HCT116 (cell line): ENCODE results near the gene SDK1. TPM values are rescaled to one million over a fixed set of nuclear protein-coding genes. Genes with fewer than 3 reads are reported as not detected.

Experiments used
- ATAC-seq: fragments of 200-7000 bp; cut with Tn5 transposase; 2 replicates; pipeline ENCODE4 v1.9.1; 2020; ENCODE audit warnings: mild to moderate bottlenecking, moderate library complexity
- BruUV-seq: library from RNA; stranded (reverse); fragments of 400-500 nt; replicated peaks from 2 replicates; lab custom pipeline; 2021; lab: Mats Ljungman, UMichigan
- CTCF ChIA-PET: fragments of 300-600 bp; sonication (Branson Sonifier 250); formaldehyde crosslinking; loops from one replicate; lab custom pipeline; 2021; ENCODE audit warnings: antibody characterized with exemption; lab: Charles Lee
- POLR2A ChIA-PET: fragments of 300-600, 350-600 bp; sonication (Branson Sonifier 250); formaldehyde crosslinking; loops from one replicate; lab custom pipeline; 2021; ENCODE audit warnings: antibody characterized with exemption; lab: Charles Lee
- RAD21 ChIA-PET, 2 experiments: fragments of 300-600 bp; sonication (Branson Sonifier 250); formaldehyde crosslinking; loops; one replicate each; lab custom pipeline; 2023; ENCODE audit warnings: low total read pairs in 2 of 2; ENCODE audit not compliant: uncharacterized antibody in 2 of 2, unreplicated experiment in 2 of 2, low non-redundant PET in 1 of 2; lab: Charles Lee
- DNase-seq: peaks from one replicate; pipeline ENCODE4 v3.0.0-alpha.2; 2010; ENCODE audit warnings: low read depth, low spot score
- H2AFZ ChIP-seq: fragments of 200-600 bp; shearing (Covaris generic), sonication (generic); 2 replicates; pipeline ENCODE4 v1.6.1; 2017; ENCODE audit warnings: low read depth, mixed run types, mixed read lengths, antibody characterized with exemption, low read length; ENCODE audit not compliant: poor library complexity, severe bottlenecking
- H3K27ac ChIP-seq: 2 replicates; pipeline ENCODE4 v1.5.1; 2012; ENCODE audit warnings: low read depth, low read length
- H3K27me3 ChIP-seq: fragments of 200-600 bp; sonication (generic); 2 replicates; pipeline ENCODE4 v1.6.1; 2016; ENCODE audit warnings: mixed run types, low read length, mixed read lengths; ENCODE audit not compliant: insufficient read depth
- H3K36me3 ChIP-seq, 2 experiments: fragments of 200-500 bp in 1 of 2; fragments of 200-600 bp in 1 of 2; sonication (Bioruptor generic) in 1 of 2; sonication (generic) in 1 of 2; 2 replicates each; pipeline versions ENCODE4 v1.5.1 to v1.6.1; 2014 to 2016; ENCODE audit warnings: low read length in 2 of 2, inconsistent platforms in 1 of 2, mixed read lengths in 1 of 2, mixed run types in 1 of 2; ENCODE audit not compliant: insufficient read depth in 2 of 2, control insufficient read depth in 1 of 2
- H3K4me1 ChIP-seq, 2 experiments: fragments of 200-600 bp in 1 of 2; sonication (generic) in 1 of 2; 2 replicates each; pipeline versions ENCODE4 v1.5.1 to v1.6.1; 2012 to 2017; ENCODE audit warnings: low read length in 2 of 2, inconsistent platforms in 1 of 2, mild to moderate bottlenecking in 1 of 2, mixed read lengths in 1 of 2, mixed run types in 1 of 2, moderate library complexity in 1 of 2; ENCODE audit not compliant: insufficient read depth in 2 of 2, control insufficient read depth in 1 of 2
- H3K4me2 ChIP-seq: fragments of 200-600 bp; sonication (generic); 2 replicates; pipeline ENCODE4 v1.6.1; 2017; ENCODE audit warnings: mixed run types, low read length, mixed read lengths
- H3K4me3 ChIP-seq, 2 experiments: fragments of 200-600 bp in 1 of 2; sonication (generic) in 1 of 2; replicated peaks in 1 of 2; 2 replicates each; pipeline ENCODE4 v1.5.1; 2011 to 2016; ENCODE audit warnings: low read length in 2 of 2, control low read depth in 1 of 2, low read depth in 1 of 2, mild to moderate bottlenecking in 1 of 2, mixed read lengths in 1 of 2, mixed run types in 1 of 2
- H3K79me2 ChIP-seq: fragments of 200-600 bp; sonication (generic); 2 replicates; pipeline ENCODE4 v1.6.1; 2017; ENCODE audit warnings: mild to moderate bottlenecking, mixed run types, low read length, moderate library complexity, mixed read lengths; ENCODE audit not compliant: insufficient read depth
- H3K9ac ChIP-seq: fragments of 200-600 bp; sonication (generic); 2 replicates; pipeline ENCODE4 v1.6.1; 2016; ENCODE audit warnings: low read length, mixed read lengths
- H3K9me2 ChIP-seq: fragments of 200-600 bp; sonication (generic), shearing (Covaris generic); 2 replicates; pipeline ENCODE4 v1.6.1; 2017; ENCODE audit warnings: mixed run types, mild to moderate bottlenecking, moderate library complexity; ENCODE audit not compliant: insufficient read depth
- H3K9me3 ChIP-seq, 2 experiments: fragments of 200-500 bp in 1 of 2; fragments of 200-600 bp in 1 of 2; sonication (Bioruptor generic) in 1 of 2; sonication (generic) in 1 of 2; 2 replicates each; pipeline ENCODE4 v1.6.1; 2014 to 2017; ENCODE audit warnings: low read length in 2 of 2, mixed read lengths in 2 of 2, inconsistent platforms in 1 of 2, low read depth in 1 of 2, mild to moderate bottlenecking in 1 of 2, mixed run types in 1 of 2, moderate library complexity in 1 of 2; ENCODE audit not compliant: control insufficient read depth in 1 of 2, insufficient read depth in 1 of 2
- H4K20me1 ChIP-seq: fragments of 200-600 bp; sonication (generic), shearing (Covaris generic); 2 replicates; pipeline ENCODE4 v1.6.1; 2017; ENCODE audit warnings: mixed run types, mild to moderate bottlenecking, moderate library complexity; ENCODE audit not compliant: insufficient read depth
- ATF3 ChIP-seq: IDR thresholded peaks from 2 replicates; pipeline ENCODE4 v1.6.1; 2012
- CBX3 ChIP-seq: IDR thresholded peaks from 2 replicates; pipeline ENCODE4 v1.6.1; 2012; ENCODE audit warnings: low read depth
- CTCF ChIP-seq, 3 experiments: fragments of 200-600 bp in 1 of 3; sonication (generic) in 1 of 3; IDR thresholded peaks in 2 of 3; conservative IDR thresholded peaks in 1 of 3; 2 replicates each; pipeline ENCODE4 v1.5.1; 2012 to 2017; ENCODE audit warnings: low read depth in 2 of 3, low read length in 2 of 3, antibody characterized with exemption in 1 of 3, borderline replicate concordance in 1 of 3, control low read depth in 1 of 3, mild to moderate bottlenecking in 1 of 3, mixed read lengths in 1 of 3, mixed run types in 1 of 3, moderate library complexity in 1 of 3; ENCODE audit not compliant: insufficient read depth in 1 of 3
- EGR1 ChIP-seq: IDR thresholded peaks from 2 replicates; pipeline ENCODE4 v1.6.1; 2012; ENCODE audit warnings: low read depth
- ELF1 ChIP-seq: IDR thresholded peaks from 2 replicates; pipeline ENCODE4 v1.6.1; 2012; ENCODE audit warnings: low read depth, borderline replicate concordance
- EZH2 ChIP-seq: fragments of 200-600 bp; sonication (generic); IDR thresholded peaks from 2 replicates; pipeline ENCODE4 v1.6.1; 2017; ENCODE audit warnings: antibody characterized with exemption, mixed run types
- EZH2phosphoT487 ChIP-seq: fragments of 200-600 bp; IDR thresholded peaks from 2 replicates; pipeline ENCODE4 v1.6.1; 2018; ENCODE audit warnings: antibody characterized with exemption, borderline replicate concordance
- POLR2AphosphoS5 ChIP-seq: IDR thresholded peaks from 2 replicates; pipeline ENCODE4 v1.6.1; 2011; ENCODE audit warnings: mild to moderate bottlenecking, low read depth, low read length, moderate library complexity
- RAD21 ChIP-seq: IDR thresholded peaks from 2 replicates; pipeline ENCODE4 v1.6.1; 2012; ENCODE audit warnings: low read depth, mild to moderate bottlenecking
- SIN3A ChIP-seq: IDR thresholded peaks from 2 replicates; pipeline ENCODE4 v1.6.1; 2012; ENCODE audit warnings: low read depth
- SP1 ChIP-seq: IDR thresholded peaks from 2 replicates; pipeline ENCODE4 v1.6.1; 2012; ENCODE audit warnings: low read depth
- SRF ChIP-seq: IDR thresholded peaks from 2 replicates; pipeline ENCODE4 v1.6.1; 2012; ENCODE audit warnings: low read depth
- TCF7L2 ChIP-seq: IDR thresholded peaks from 2 replicates; pipeline ENCODE4 v1.7.0; 2011; ENCODE audit warnings: borderline replicate concordance, inconsistent platforms; ENCODE audit not compliant: insufficient read depth, insufficient read length; ENCODE audit errors: extremely low read depth
- YY1 ChIP-seq: IDR thresholded peaks from 2 replicates; pipeline ENCODE4 v1.6.1; 2011; ENCODE audit warnings: low read length, low read depth, moderate library complexity, mild to moderate bottlenecking; ENCODE audit not compliant: insufficient replicate concordance; ENCODE audit errors: extremely low read depth
- ZFX ChIP-seq: fragments of 450-650 bp; IDR thresholded peaks from 2 replicates; pipeline ENCODE4 v1.6.1; 2017
- intact Hi-C: fragments of 100-400 bp; cut with micrococcal nuclease; formaldehyde crosslinking; loops from 2 replicates; pipeline ENCODE4 v1.10.0; 2022
- total RNA-seq: library from RNA; stranded (reverse); gene quantifications from one replicate; pipeline ENCODE4 v1.2.1, GENCODE V29; 2021; ENCODE audit not compliant: unreplicated experiment
- TF ChIP-seq, protein P1 (sequence below): IDR thresholded peaks from 2 replicates; pipeline ENCODE4 v1.6.1; 2012
- TF ChIP-seq, protein P2 (sequence below): IDR thresholded peaks from 2 replicates; pipeline ENCODE4 v1.6.1; 2011; ENCODE audit warnings: mild to moderate bottlenecking, low read length, moderate library complexity; ENCODE audit not compliant: insufficient replicate concordance; ENCODE audit errors: extremely low read depth

SDK1 gene
- total RNA-seq, 1 experiment from 2014 or later, result 0.05 TPM

DNA sequence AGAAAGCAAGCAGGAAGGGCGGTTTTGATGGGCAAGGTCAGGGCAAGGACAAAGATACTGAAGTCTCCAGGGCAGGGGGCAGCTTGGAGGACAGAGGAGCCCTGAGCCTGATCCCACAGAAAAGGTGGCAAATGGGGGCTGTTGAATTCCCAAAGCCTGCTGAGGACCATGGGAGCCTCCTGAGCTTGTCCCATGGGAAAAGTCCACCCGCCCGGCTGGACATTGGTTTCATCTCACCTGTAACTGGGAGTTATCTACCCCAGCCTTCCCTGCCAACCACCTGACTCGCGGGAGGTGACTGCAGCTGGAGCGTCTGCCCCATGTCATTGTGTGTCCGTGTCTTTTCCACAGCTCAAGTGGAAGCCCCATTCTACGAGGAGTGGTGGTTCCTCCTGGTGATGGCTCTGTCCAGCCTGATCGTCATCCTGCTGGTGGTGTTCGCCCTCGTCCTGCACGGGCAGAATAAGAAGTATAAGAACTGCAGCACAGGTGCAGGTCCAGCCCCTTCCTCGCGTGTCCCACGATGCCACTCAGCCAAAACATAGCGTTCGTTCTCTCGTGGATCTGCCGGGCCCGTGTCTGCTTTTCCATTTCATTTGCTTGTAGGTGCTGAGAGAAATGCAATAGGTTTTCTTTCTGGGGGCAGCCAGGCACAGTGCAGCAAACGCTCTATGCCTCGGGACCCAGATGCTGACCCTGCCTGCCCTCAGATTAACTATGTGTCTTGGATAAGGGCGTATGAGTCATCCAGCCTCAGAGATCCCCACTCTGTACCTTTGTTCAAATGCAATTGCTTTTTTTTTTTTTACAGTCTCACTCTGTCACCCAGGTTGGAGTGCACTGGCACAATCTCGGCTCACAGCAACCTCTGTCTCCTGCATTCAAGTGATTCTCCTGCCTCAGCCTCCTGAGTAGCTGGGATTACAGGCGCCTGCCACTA, 936.5 kb downstream of the SDK1 start:
- no peaks in the 10 kb centered on the region for H4K20me1 ChIP-seq
- no peaks in the 10 kb centered on the region for H3K36me3 ChIP-seq
- no peak overlapping the region for H3K9ac ChIP-seq
- DNase-seq (no peak), ATAC-seq (no peak)
- no peaks in the 10 kb centered on the region for H3K27me3 ChIP-seq
- BruUV-seq, result no TSS peak
- no peak overlapping the region for H3K27ac ChIP-seq
- no peaks in the 10 kb centered on the region for H3K9me2 ChIP-seq
- RAD21 ChIA-PET, result no interaction called here
- no peaks in the 10 kb centered on the region for H3K4me1 ChIP-seq
- no peaks in the 10 kb centered on the region for H3K79me2 ChIP-seq
- no peaks in the 10 kb centered on the region for H3K9me3 ChIP-seq
- no peak overlapping the region for H2AFZ ChIP-seq
- POLR2A ChIA-PET, result no interaction called here
- no peak overlapping the region for H3K4me3 ChIP-seq
- TF ChIP-seq SP1, result no peak
- no peak for TF ChIP-seq SRF
- no peak for TF ChIP-seq ZFX
- TF ChIP-seq EGR1, result no peak
- no peak for TF ChIP-seq YY1
- TF ChIP-seq SIN3A, result no peak
- no peak for TF ChIP-seq RAD21
- no peak for TF ChIP-seq TCF7L2
- TF ChIP-seq EZH2, result no peak
- TF ChIP-seq EZH2phosphoT487, result no peak
- no peak for TF ChIP-seq CBX3
- TF ChIP-seq ATF3, result no peak
- TF ChIP-seq, protein P1, sequence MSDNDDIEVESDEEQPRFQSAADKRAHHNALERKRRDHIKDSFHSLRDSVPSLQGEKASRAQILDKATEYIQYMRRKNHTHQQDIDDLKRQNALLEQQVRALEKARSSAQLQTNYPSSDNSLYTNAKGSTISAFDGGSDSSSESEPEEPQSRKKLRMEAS, result no peak
- TF ChIP-seq, protein P2, sequence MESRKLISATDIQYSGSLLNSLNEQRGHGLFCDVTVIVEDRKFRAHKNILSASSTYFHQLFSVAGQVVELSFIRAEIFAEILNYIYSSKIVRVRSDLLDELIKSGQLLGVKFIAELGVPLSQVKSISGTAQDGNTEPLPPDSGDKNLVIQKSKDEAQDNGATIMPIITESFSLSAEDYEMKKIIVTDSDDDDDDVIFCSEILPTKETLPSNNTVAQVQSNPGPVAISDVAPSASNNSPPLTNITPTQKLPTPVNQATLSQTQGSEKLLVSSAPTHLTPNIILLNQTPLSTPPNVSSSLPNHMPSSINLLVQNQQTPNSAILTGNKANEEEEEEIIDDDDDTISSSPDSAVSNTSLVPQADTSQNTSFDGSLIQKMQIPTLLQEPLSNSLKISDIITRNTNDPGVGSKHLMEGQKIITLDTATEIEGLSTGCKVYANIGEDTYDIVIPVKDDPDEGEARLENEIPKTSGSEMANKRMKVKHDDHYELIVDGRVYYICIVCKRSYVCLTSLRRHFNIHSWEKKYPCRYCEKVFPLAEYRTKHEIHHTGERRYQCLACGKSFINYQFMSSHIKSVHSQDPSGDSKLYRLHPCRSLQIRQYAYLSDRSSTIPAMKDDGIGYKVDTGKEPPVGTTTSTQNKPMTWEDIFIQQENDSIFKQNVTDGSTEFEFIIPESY, result no peak
- TF ChIP-seq CTCF (IDR thresholded peaks at IDR 0.05 in 2 of 3, conservative IDR thresholded peaks at IDR 0.05 in 1 of 3; ENCODE audit: borderline replicate concordance in 1 of 3, insufficient read depth in 1 of 3, low read depth in 2 of 3, low read length in 2 of 3), result no peak
- TF ChIP-seq POLR2AphosphoS5, result no peak
- TF ChIP-seq ELF1, result no peak
- intact Hi-C loops, result no loop called here
- H3K4me2 ChIP-seq, result no peak overlapping the region
- CTCF ChIA-PET, result no interaction called here
